ENCODE results near the gene SHOX. TPM values are rescaled to one million over a fixed set of nuclear protein-coding genes. Genes with fewer than 3 reads are reported as not detected.

The SHOX gene
- total RNA-seq, 1 donor from 2014 or later, result not detected

DNA sequence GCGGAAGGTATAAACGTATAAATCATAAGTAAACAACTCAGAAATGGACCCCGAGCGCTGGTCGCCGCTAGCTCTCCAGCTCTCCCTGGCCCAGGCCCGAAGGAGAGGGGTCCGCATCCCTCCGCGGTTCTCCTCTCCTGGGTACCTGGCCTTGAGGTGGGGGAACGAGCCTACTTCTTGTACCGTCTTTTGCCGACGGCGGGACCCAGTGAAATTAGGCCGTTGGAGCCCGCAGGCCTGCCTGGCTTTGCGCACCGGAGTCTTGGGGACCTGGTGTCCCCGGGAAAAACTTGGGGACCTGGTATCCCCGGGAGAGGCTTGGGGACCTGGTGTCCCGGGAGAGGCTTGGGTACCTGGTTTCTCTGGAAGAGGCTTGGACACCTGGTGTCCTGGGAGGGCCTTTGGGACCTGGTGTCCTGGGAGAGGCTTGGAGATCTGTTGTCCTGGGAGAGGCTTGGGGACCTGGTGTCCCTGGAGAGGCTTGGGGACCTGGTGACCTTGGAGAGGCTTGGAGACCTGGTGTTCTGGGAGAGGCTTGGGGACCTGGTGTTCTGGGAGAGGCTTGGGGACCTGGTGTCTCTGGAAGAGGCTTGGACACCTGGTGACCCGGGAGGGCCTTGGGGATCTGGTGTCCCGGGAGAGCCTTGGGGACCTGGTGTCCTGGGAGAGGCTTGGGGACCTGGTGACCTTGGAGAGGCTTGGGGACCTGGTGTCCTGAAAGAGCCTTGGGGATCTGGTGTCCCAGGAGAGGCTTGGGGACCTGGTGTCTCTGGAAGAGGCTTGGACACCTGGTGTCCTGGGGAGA is 12.0 kb downstream of the SHOX start:
- intact Hi-C loops (cut with micrococcal nuclease), result no loop called here
- H3K27ac ChIP-seq (replicated peaks), result no peak overlapping the region
- TF ChIP-seq CTCF (IDR thresholded peaks at IDR 0.05; ENCODE audit: borderline replicate concordance), result no peak
- peaks cover 93% of the 10 kb centered on the region for H3K27me3 ChIP-seq (ENCODE audit: low read depth)
- H3K36me3 ChIP-seq, result no peaks in the 10 kb centered on the region
- peaks cover 4% of the 10 kb centered on the region for H3K4me1 ChIP-seq
- H3K9me3 ChIP-seq (replicated peaks), result no peaks in the 10 kb centered on the region
- no peak for DNase-seq
- H3K4me3 ChIP-seq, result no peak overlapping the region

GRCh38 chrX:643241-643595 is 12.6 kb downstream of the SHOX start:
- intact Hi-C loops (cut with micrococcal nuclease), result no loop called here
- Histone ChIP-seq H3K4me3 (no peak overlapping the region), H3K27ac (replicated peaks) (no peak overlapping the region), H3K36me3 (no peaks in the 10 kb centered on the region), H3K9me3 (replicated peaks) (no peaks in the 10 kb centered on the region), H3K4me1 (no peaks in the 10 kb centered on the region), H3K27me3 (ENCODE audit: low read depth) (peaks cover 88% of the 10 kb centered on the region)
- DNase-seq, result no peak
- TF ChIP-seq CTCF (IDR thresholded peaks at IDR 0.05; ENCODE audit: borderline replicate concordance), result no peak

- no peak for TF ChIP-seq CTCF (IDR thresholded peaks at IDR 0.05; ENCODE audit: borderline replicate concordance)
- Histone ChIP-seq H3K36me3 (no peaks in the 10 kb centered on the region), H3K27me3 (ENCODE audit: low read depth) (peaks cover 88% of the 10 kb centered on the region), H3K27ac (replicated peaks) (no peak overlapping the region), H3K9me3 (replicated peaks) (no peaks in the 10 kb centered on the region), H3K4me3 (no peak overlapping the region), H3K4me1 (no peaks in the 10 kb centered on the region)
- no peak for DNase-seq
- intact Hi-C loops (cut with micrococcal nuclease), result no loop called here
Measured at GRCh38 chrX:643911-644303, 13.3 kb downstream of the SHOX start.

GRCh38 chrX:644304-645281 is 14.0 kb downstream of the SHOX start:
- Histone ChIP-seq H3K4me1 (no peaks in the 10 kb centered on the region), H3K4me3 (no peak overlapping the region), H3K36me3 (no peaks in the 10 kb centered on the region), H3K27me3 (ENCODE audit: low read depth) (peaks cover 87% of the 10 kb centered on the region), H3K27ac (replicated peaks) (no peak overlapping the region), H3K9me3 (replicated peaks) (peaks cover 1% of the 10 kb centered on the region)
- no peak for DNase-seq
- no peak for TF ChIP-seq CTCF (IDR thresholded peaks at IDR 0.05; ENCODE audit: borderline replicate concordance)
- intact Hi-C loops (cut with micrococcal nuclease), result no loop called here

GRCh38 chrX:646228-646495 is 15.6 kb downstream of the SHOX start:
- peaks cover 78% of the 10 kb centered on the region for H3K27me3 ChIP-seq (ENCODE audit: low read depth)
- H3K36me3 ChIP-seq, result no peaks in the 10 kb centered on the region
- no peak for DNase-seq
- peaks cover 8% of the 10 kb centered on the region for H3K9me3 ChIP-seq (replicated peaks)
- H3K4me1 ChIP-seq, result no peaks in the 10 kb centered on the region
- intact Hi-C loops (cut with micrococcal nuclease), result no loop called here
- no peak for TF ChIP-seq CTCF (IDR thresholded peaks at IDR 0.05; ENCODE audit: borderline replicate concordance)
- H3K4me3 ChIP-seq, result no peak overlapping the region
- no peak overlapping the region for H3K27ac ChIP-seq (replicated peaks)

Data from left ventricle myocardium inferior (tissue), 1 donor.